HEK293 (cell line): ENCODE data around the gene DPYD.

ENCODE experiments used
- SCRT2 ChIP-seq: fragments of 450-650 bp; formaldehyde crosslinking; IDR thresholded peaks from 2 replicates; pipeline ENCODE4 v1.5.1; 2016; ENCODE audit warnings: missing biosample characterization, missing genetic modification characterization
- ZFP37 ChIP-seq: fragments of 450-650 bp; formaldehyde crosslinking; IDR thresholded peaks from 2 replicates; pipeline ENCODE4 v1.5.1; 2016; ENCODE audit warnings: missing biosample characterization, missing genetic modification characterization
- ZFP69B ChIP-seq: fragments of 450-650 bp; formaldehyde crosslinking; IDR thresholded peaks from 2 replicates; pipeline ENCODE4 v1.5.1; 2016; ENCODE audit warnings: missing biosample characterization, missing genetic modification characterization
- ZSCAN30 ChIP-seq: fragments of 450-650 bp; IDR thresholded peaks from 2 replicates; pipeline ENCODE4 v1.5.1; 2018; ENCODE audit warnings: missing biosample characterization, mild to moderate bottlenecking, missing genetic modification characterization, moderate library complexity
- TF ChIP-seq, protein P1 (sequence below): fragments of 450-650 bp; formaldehyde crosslinking; IDR thresholded peaks from 2 replicates; pipeline ENCODE4 v1.5.1; 2016; ENCODE audit warnings: missing biosample characterization, missing genetic modification characterization
- TF ChIP-seq, protein P2 (sequence below): sonication (generic); formaldehyde crosslinking; IDR thresholded peaks from 2 replicates; pipeline ENCODE4 v1.8.1; 2022; ENCODE audit warnings: mild to moderate bottlenecking, moderate library complexity, missing genetic modification reagents
- TF ChIP-seq, protein P3 (sequence below): fragments of 450-650 bp; formaldehyde crosslinking; optimal IDR thresholded peaks from 2 replicates; pipeline ENCODE3; 2016; ENCODE audit warnings: missing biosample characterization, mild to moderate bottlenecking, missing genetic modification characterization

DNA sequence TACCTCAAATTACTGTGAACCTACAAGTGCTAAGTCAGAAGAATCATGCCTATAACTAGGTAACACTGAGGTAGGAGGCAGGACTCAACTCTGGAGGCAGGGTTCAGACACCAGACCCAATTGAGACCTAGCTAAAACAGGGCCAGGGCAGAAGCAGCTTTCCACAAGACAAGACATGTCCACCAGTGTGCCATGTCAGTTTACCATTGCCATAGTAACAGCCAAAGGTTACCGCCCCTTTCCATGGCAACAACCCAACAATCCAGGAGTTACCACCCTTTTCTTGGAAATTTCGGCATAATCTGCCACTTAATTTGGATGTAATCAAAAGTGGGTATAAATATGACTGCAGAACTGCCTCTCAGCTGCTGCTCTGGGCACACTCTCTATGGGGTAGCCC lies 432.3 kb downstream of the DPYD start:
- TF ChIP-seq, protein P1, sequence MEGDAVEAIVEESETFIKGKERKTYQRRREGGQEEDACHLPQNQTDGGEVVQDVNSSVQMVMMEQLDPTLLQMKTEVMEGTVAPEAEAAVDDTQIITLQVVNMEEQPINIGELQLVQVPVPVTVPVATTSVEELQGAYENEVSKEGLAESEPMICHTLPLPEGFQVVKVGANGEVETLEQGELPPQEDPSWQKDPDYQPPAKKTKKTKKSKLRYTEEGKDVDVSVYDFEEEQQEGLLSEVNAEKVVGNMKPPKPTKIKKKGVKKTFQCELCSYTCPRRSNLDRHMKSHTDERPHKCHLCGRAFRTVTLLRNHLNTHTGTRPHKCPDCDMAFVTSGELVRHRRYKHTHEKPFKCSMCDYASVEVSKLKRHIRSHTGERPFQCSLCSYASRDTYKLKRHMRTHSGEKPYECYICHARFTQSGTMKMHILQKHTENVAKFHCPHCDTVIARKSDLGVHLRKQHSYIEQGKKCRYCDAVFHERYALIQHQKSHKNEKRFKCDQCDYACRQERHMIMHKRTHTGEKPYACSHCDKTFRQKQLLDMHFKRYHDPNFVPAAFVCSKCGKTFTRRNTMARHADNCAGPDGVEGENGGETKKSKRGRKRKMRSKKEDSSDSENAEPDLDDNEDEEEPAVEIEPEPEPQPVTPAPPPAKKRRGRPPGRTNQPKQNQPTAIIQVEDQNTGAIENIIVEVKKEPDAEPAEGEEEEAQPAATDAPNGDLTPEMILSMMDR (tag by site-specific recombination): no peak
- TF ChIP-seq ZFP69B (tag by site-specific recombination): no peak
- TF ChIP-seq, protein P2, sequence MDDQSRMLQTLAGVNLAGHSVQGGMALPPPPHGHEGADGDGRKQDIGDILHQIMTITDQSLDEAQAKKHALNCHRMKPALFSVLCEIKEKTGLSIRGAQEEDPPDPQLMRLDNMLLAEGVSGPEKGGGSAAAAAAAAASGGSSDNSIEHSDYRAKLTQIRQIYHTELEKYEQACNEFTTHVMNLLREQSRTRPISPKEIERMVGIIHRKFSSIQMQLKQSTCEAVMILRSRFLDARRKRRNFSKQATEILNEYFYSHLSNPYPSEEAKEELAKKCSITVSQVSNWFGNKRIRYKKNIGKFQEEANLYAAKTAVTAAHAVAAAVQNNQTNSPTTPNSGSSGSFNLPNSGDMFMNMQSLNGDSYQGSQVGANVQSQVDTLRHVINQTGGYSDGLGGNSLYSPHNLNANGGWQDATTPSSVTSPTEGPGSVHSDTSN (CRISPR knock-in tag): no peak
- TF ChIP-seq, protein P3, sequence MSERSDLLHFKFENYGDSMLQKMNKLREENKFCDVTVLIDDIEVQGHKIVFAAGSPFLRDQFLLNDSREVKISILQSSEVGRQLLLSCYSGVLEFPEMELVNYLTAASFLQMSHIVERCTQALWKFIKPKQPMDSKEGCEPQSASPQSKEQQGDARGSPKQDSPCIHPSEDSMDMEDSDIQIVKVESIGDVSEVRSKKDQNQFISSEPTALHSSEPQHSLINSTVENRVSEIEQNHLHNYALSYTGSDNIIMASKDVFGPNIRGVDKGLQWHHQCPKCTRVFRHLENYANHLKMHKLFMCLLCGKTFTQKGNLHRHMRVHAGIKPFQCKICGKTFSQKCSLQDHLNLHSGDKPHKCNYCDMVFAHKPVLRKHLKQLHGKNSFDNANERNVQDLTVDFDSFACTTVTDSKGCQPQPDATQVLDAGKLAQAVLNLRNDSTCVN (tag by site-specific recombination): no peak
- no peak for TF ChIP-seq SCRT2 (tag by site-specific recombination)
- no peak for TF ChIP-seq ZSCAN30 (tag by site-specific recombination)
- TF ChIP-seq ZFP37 (tag by site-specific recombination): no peak
